Activated CD8-positive, alpha-beta memory T cell treated with anti-CD3 and anti-CD28 coated beads, Interleukin-2, amount 50 U/mL, for 48 hours (primary cell): ENCODE results near the gene PPP1R17.

Experiments used
- DNase-seq: peaks from one replicate; pipeline ENCODE4 v3.0.0-alpha.2; 2020

The PPP1R17 gene

DNA sequence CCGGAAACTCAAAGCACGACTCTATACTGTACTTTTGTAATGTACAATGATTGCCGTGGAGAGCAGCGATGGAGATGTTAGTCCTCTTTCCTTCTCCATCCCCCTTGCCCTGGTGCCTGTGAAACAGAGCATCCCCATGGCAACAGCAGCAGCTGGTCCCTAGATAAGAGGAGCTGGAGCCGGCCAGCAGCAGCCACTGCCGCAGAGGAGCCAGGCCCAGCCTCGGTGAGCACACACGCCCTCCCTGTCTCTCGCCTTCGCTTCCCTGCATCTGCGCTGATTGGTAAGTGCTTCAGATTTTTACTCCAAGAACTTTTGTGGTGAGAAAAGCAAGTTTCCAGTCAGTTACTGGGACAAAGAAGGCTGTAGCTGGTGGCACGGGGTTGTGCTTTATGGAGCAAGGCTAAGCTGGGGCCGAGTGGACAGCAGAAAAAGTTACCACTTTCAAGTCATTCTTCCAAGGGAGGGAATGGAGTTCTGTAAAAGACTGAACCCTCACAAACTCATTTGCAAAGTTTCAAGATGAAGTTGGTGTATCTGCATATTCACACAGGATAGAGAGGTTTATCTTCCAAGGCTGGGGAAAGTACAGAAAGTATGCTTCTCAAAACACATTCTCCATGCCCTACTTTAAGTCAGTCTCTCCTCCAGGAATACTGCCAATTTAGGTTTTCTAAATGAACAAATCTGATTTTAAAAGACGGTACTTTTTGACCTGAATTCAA lies at the start of gene PPP1R17:
Gene PPP1R17 (plus strand): TSS at position 192 of the 725 bp plus-strand sequence. CDS start 5,227 bp downstream, outside the sequence.
- DNase-seq = no peak

DNA sequence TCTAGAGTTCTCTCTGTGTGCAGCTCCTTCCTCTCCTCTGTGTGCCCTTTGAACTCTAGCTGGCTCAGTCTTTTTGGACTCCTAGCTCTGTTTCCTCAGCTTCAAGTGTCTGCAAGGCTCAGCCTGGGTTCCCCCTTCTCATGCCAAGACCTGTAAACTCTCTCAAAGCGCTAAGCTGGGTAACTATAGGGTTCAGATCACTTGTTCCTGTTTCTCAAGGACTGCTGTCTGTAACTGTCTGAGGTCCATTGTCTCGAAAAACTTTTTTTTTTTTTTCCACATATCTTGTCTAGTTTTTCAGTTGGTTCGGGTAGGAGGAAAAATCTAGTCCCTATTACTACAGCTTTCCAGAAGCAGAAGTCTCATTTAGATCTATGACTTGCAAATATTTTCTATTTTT lies 46.6 kb upstream of the PPP1R17 start:
- DNase-seq = no peak

DNA sequence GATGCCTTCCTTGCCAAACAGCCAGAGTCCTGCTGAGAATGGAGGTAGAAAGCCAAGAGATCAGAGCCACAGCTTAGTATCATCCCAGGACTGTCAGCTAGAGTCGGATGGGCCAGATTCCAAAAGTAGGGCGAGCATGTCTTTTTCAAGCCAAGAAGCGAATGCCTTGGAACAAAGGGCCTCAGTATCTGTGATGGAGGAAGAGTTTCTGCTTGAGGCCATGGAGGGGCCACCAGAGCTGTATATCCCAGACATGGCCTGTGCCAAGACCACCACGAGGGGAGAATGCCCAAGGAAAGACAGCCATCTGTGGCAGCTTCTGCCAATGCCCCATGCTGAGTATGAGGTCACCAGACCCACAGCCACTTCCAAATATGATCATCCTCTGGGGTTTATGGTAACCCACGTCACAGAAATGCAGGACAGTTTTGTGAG lies 44.3 kb upstream of the PPP1R17 start:
- no peak for DNase-seq

DNA sequence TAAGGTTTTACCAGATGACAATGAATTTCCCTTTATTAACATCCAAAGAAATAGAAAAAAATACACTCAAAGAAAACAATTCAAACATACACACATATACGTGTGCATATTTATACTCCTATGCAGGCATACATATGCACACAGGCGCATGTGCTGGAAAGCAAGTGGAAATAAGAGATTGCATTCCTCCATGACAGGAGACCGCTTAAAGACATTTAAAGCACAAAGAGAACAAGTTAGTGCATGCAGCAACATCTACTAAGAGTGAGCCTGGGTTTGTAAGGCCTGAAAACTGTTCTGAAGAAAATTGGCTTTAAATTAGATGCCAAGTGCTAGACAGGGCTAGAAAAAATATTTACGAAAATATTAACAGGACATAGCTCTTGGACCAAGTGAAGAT lies 40.1 kb upstream of the PPP1R17 start:
- no peak for DNase-seq

DNA sequence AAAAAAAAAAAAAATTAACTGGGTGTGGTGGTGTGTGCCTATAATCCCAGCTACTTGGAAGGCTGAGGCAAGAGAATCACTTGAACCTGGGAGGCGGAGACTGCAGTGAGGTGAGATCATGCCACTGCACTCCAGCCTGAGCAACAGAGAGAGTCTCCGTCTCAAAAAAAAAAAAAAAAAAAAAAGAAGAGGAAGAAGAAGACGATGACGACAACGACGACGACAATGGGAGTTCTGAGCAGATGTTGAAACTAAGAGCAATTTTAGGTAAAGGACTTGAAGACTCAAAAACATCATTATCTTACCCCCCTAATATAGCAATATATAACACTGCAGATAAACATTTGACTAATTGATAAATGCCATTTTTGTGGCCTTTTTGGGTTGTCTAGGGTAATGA lies 39.5 kb upstream of the PPP1R17 start:
- no peak for DNase-seq

DNA sequence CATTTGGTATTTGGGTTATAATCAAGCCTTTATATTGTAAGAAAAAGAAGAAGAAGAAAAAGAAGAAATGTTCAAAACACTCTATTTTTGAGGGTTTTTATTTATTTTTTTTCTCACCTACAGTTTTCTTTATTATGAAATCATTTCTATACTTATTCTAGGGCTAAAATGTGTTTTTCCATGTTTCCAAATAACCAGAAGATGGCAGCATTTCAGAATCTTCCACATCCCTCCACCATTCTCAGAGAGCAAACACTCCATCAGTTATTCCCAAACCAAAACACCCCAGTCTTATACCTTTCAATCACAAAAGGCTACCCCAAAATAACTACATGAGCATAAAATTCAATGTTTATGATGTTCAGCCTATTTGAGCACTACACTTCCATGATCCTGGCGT lies 38.7 kb upstream of the PPP1R17 start:
- no peak for DNase-seq

DNA sequence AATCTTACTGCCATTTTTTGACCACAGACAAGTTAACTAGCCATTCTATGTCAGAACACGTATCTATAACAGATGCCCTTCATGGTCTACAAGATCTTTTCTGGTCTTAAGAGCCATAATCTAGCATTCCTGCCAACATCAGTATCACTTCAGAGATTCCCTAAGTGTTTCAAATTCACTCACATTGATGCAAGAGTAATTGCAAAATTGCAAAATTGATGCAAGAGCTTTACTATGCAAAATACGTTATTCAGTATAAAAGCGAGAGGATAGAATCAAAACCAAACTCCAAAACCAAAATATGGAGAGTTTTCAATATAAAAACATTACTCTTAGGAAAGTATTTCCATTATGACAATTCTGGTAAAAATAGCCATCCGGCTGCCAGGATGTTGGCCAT lies 38.1 kb upstream of the PPP1R17 start:
- no peak for DNase-seq

DNA sequence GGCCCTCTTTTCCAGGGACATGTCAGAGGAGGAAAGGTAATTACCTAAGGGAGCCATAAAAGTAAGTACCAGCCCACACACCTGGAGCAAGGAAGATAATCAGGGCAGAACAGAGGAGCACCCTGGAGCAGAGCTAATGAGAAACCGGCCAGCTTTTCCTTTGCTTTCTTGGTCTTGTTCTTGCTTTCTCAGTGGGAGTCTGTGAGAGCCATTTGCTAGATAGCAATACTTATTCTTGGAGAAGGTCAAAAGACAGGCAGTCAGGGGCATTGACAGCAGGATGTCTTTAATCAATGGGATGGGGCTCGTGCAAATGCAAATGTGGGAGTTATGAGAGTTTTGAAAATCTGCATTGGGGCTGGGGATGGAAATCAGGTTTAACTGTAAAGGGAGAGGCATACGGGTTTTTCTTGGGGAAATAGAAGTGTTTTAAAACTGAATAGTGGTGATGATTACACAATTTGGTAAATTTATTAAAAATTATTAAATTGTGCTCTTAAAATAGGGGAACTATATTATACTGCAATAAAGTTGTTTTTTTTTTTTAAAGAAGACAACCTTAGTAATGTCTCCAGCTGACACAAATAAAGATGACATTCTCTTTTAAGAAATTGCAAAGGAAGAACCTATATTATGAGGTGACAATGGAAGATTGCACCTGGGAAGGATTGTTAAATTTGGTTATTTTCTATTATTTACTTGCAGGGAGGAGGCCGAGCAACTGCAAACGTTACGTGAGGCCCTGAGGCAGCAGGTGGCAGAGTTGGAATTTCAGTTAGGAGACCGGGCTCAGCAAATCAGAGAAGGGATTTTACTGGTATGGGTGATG lies 35.6 kb upstream of the PPP1R17 start:
- DNase-seq = no peak

DNA sequence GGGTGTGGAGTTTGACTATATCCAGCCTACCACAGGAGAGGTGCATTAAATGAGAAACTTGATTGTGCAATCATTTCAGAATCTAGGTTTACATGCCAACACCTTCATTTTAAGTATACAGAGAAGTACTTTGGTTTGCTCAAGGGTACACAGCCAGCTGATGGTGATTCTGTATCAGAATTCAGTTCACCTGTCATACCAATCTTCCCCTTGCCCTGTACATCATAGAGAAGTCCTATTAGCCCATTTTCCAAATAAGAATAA lies 35.0 kb upstream of the PPP1R17 start:
- DNase-seq = no peak

DNA sequence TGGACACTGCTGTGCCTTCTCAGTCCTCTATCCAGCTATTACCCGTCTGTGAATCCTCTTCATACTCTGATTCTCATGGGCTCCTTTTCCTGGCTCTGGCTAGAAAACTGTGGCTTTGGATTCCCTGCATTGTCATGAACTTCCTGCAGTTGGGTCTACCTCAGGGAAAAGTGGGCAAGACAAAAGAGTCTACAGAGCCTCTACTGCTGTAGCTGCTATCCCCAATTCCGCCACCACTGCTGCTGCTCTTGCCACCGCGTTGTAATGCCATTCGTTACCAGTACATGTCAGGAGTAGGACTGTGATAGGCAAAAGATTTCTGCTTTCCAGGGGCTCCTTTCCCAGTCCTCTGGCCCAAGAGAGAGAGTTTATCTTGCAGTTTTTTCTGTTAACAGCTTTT lies 23.9 kb upstream of the PPP1R17 start:
- no peak for DNase-seq

DNA sequence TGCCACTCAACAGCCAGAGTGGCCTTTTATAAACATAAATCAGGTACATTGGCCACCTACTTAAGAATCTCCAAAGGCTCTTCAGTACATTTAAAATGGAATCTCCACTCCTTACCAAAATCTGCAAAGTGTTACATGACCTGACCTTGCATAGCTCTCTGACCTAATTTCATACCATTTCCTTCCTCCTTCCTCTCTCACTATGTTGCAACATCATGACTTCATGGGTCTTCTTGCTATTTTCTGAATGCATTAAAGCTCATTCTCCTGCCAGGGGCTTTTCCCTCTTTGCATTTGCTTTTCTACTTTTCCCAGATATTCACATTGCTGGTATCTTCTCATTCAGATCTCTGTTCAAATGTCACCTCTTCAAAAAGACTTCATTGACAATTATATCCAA lies 22.1 kb upstream of the PPP1R17 start:
- no peak for DNase-seq

DNA sequence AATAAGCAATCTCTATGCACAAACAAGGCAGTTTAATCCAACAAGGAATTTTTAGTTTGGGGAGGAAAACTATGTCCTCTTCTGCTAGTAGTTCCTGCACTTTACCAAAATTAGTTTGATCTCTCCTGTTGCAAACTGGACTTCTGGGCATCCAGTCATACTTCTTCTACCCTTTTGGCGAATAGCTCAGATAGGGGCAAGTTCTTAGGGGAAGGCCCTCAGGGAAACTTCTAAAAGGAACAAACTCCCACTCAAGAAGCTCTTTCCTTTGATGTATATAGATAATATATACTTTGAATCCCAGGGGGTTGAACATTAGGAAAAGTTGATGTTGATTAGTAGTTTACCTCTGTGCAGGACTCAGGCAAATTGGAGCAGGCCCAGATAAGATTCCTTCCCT lies 21.5 kb upstream of the PPP1R17 start:
- no peak for DNase-seq

DNA sequence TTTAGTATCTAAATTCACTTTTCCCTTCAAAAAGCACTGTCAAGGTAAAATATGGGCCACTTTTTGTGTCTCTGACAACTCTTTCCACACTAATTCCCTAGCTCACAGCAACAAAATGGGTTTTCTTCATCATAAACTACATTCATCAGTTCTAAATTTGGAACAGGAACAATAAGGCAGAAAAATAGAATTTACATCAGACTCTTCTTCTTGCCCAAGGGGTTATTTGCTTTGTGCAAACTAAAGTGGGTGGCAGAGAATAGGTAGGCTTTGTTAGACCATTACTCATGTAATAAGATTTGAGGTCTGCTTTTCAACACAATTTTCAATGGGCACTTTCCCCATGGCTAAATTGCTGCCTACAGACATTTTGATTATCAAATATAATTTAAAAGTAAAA lies 17.6 kb upstream of the PPP1R17 start:
- DNase-seq = no peak

DNA sequence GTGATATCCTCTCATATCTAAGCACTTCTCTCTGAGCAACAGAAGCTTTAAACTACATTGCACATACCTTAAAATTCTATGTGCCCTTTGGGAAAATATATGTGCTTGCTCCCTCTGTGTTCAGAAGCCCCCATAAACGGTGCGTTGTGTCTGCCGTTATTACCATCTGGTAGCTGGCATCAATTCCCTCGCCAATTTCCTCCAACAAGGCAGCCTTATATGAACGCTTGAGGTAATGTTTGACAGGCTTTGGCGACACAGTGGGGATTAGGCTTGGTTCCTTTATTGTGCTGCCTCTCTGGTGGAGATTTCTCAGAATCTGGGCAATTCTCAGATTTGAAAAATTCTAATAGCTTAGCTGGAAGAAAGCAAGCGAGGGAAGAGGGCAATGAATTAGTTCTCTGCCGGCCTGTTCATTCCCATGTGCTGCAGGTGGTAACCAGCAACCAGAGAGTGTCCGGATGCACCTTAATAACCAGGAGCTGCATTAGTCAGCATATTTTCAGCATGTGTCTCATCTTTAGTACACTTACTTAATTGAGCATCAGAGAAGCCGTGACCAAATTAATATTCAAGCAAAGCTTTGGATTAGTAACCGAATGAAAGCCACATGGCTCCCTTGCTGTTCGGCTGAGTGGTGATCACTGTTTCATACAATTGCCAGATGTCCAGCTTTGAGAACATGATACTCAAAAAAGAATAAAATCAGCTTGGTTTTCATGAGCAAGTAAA lies 7.3 kb upstream of the PPP1R17 start:
- DNase-seq = no peak

DNA sequence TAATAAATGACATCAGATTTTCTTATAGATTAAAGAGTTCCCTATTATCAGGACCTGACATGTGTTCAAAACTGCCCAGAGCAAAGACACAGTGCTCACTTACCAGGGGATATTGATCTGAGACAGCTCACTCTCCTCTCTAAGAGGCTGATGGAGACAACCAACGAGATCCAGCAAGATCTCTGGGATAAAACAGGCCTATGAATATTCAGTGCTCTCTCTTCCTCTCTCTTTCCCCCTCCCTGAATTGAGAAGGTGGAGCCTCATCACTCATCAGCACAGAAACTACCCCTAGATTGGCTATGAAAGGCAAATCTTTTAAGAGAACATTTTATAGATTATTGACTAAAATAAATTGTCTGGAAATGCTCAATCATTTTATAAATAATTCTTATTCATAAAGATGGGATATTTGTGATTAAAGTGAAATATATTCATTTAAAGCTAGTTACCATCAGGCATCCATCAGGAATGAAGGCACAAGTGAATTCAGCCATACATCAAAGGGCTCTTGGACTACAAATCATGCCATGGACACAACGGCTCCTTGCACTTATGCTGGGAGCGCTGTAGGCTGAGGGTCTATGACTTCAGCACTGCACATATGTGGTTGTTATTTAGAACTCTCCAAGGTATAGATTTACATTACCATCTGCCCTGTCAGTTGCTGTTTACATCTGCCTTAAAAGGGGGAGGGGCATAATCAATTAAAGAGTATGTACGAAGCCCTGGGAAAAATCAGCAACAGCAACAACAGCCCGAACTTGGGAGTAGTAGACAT lies 3.4 kb upstream of the PPP1R17 start:
- no peak for DNase-seq

DNA sequence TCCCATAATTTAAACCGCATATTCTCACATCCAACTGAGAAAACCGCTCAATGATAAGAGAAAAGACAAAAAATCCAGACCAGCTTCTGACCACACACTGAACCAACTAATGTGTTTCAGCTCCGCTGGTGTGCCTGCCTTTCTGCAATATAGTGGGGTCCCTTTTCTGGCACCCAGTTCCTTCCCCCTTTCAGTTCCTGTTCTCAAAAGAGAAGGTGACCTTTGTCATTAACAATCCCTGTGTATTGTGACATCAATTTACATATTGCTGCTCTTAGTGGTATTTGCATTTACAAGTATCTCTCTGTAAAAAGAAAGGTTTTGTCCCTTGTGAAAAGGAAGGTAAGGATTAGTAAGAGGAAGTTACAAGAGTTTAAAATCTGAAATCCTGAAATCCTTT lies 1.4 kb downstream of the PPP1R17 start:
- no peak for DNase-seq

DNA sequence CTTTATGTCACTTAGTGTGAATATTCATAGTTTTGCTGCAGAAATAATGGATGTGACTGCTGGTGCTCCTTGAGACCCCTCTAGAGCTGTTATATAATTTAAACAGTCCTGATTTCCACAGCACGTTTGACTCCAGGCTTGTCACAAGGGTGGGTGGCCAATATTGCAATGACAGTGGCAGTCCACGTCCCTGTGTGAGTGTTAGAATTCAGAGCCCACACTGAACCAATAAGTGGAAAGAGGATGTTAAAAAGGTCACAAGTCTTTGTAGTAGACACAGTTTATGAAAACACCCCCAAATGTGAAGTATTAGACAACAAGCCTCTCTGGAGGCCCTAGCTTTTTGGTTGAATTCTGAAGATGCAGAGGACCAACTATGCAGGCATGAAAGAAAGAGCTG lies 2.0 kb downstream of the PPP1R17 start:
- DNase-seq = no peak

DNA sequence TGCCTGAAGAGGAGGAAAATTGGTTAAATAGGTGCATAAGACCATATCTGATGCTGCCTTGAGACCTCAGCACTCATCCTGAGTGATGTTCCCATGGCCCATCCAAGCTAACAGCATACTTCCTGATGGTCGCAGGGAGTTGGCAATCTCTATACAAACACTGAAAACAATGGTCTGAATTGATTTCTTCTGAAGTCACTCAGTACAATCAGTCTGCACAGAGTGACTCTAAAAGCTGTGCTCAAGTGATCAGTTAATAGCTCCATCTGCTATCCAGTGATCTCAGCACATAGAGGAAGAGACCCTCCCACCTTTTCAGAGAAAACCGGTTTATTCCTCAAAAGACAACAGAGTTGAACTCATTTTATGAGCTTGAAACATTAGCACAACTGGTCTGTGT lies 3.9 kb downstream of the PPP1R17 start:
- no peak for DNase-seq

DNA sequence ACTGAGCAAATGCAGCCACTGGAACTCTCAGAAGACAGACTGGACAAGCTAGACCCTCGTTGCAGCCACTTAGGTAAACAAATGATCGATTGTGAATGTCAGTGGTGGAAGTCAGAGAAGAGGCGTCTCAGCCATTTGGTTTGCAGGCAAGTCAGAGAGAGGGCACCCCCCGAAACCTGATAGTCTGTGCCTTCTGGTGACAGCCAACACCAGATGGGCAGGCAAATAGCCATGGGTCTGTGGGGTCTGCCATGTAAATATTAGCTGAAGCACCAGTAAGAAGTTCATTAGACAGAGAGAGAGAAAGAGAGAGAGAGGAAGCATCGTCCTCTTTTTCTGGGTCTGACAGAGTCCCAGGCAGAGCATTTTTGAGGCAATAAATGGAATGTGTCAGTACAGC lies 5.4 kb downstream of the PPP1R17 start:
- no peak for DNase-seq

DNA sequence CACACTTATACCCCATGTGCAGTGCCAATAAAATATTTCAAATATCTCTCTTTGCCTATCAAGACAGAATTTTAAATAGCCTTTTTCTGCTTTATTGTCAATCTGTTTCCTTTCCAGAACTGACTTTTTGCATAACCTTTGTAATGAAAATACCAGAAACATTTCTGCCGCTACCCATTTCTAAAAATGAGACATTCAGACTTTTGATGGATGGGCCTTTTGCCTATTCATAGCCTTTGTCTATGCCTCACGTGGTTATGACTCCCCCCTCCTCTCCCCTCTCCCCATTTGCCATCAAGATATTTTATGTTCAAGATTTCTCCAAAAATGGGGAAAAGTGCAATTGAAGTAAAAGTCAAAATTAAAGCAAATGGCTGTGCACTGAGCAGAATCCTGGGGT lies 5.9 kb downstream of the PPP1R17 start:
- DNase-seq = no peak

DNA sequence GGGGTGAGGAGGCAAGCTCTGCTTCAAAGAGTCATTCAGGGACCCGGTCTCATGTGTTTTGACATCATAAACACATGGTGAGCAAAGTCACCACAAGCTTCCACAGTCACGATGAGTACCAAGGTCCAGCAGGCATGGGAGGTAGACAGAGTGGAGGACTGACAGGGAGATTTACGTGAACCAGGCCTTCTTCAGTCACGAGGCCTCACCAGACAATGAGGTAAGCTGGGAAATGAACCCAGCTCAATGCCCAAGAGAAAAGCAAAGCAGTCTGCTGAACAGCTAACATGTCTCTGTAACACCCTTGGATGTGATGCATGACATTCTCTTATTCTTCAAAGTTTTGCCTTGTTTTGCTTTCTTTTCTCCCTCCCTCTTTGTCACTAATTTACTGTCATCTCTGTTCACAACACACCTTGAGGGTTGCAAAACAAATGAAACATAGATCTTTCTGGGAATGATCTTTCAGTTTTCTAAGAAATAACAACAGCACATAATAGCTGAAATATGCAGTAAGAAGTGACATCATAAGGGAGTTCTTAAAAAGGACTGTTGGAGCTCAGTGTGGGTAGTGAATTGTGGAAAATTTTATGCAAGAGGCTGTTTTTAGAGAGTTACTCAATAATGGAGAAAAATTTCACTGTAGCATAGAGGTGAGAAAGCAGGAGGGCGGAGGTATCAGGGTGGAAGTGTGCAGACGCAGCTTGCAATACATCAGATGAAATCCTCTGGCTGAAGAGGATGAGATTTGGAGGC lies 9.0 kb downstream of the PPP1R17 start:
- no peak for DNase-seq

DNA sequence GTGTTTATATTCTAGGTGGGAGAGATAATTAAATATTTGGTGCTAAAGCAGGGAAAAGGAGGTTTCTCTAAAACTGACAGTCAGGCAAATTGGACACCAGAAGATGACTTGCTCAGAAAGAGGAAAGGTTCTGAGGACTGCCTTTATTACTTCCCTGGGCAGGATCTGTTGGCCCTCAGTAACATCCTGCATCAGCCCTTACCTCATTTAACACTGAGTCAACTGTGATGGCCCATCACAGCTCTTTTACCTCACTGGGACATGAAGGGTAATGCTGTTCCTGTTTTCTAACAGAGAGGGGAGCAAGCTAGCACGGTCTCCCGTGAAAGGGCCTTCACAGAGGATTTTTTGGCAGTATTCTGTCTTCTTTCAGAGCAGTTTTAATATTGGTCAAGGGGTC lies 12.0 kb downstream of the PPP1R17 start:
- no peak for DNase-seq

DNA sequence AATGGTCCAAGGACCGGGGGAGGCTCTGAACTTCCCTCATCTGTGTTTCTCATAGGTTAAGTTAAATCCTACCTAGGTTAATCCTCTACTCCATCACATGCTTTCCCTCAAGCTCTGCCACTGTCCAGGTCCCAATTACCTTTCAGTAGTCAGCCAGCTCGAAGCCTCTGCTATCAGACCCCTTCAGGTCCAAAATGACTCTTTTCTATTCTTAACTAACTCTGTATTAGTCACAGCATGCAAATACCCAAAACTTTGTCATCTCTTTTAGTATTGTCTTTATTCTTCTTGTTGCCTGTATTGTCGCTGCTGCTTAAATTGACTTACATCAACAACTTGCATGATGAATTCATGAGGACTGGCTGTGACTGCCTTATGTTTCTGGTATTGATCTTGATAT lies 15.3 kb downstream of the PPP1R17 start:
- DNase-seq = no peak
